ENCODE measurements around the gene SIL1.
A peak's percentile ranks its signal among the peaks of the same experiment; 100 is the strongest.

SIL1 gene

DNA sequence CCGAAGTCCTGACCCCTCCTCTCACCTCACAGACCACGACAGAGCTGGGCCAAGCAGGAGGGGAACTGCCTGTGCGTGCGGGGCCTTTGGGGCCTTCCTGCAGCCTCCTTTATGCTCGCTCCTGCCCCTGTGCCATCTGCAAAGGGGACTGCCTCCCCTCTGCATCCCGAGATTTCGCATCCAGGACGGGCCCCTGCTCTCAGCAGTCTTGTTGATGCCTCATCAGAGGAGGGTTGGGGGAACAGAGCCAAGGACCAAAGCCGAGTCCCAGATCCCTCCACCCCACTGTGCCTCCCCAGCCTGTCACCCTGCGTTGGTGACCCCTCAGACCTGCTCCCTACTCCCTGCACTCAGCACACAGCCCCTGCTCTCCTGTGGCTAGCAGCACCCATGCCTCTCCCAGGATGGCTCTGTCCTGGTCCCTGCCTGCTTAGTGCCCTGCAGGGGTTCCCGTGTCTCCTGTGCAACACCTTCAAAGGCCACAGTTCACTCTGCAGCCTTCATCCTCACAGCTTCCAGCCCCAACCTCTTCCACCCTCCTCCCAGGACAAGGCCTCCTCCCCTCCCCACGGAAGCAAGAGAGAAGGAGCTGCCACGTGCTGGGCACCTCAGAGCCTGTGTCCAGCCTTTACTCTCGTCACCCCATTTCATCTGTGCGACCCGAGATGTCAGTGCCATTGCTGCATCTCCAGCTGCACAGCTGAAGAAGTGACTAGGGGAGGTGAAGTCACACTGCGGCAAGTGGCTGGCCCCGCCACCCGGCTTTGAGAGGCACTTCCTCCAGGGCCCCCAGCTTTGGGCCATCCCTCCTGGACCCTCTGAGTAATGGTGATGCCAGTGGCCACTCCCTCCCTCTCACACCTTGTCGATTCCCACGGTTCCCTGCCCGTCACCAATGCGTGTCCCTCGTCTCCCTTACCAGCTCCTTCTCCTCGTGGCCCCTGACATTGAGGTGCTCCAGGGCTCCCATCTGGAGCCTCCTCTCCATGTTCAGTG is 260.5 kb downstream of the SIL1 start:
- ChIA-PET CTCF (interaction anchor here (0.7 kb wide), 1 partner anchor 359 kb away, joined by 3 read pairs; no protein-coding TSS in a partner anchor), POLR2A (ENCODE audit: low non-redundant PET) (no interaction called here)
- TF ChIP-seq, protein P1, sequence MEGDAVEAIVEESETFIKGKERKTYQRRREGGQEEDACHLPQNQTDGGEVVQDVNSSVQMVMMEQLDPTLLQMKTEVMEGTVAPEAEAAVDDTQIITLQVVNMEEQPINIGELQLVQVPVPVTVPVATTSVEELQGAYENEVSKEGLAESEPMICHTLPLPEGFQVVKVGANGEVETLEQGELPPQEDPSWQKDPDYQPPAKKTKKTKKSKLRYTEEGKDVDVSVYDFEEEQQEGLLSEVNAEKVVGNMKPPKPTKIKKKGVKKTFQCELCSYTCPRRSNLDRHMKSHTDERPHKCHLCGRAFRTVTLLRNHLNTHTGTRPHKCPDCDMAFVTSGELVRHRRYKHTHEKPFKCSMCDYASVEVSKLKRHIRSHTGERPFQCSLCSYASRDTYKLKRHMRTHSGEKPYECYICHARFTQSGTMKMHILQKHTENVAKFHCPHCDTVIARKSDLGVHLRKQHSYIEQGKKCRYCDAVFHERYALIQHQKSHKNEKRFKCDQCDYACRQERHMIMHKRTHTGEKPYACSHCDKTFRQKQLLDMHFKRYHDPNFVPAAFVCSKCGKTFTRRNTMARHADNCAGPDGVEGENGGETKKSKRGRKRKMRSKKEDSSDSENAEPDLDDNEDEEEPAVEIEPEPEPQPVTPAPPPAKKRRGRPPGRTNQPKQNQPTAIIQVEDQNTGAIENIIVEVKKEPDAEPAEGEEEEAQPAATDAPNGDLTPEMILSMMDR (conservative IDR thresholded peaks at IDR 0.05; ENCODE audit: low read depth) = no peak
- 0 out of 2 replicates have a peak overlapping the region, but pooled peaks have one; percentile 2 for H3K27ac ChIP-seq
- no peak for DNase-seq (ENCODE audit: low spot score)

DNA sequence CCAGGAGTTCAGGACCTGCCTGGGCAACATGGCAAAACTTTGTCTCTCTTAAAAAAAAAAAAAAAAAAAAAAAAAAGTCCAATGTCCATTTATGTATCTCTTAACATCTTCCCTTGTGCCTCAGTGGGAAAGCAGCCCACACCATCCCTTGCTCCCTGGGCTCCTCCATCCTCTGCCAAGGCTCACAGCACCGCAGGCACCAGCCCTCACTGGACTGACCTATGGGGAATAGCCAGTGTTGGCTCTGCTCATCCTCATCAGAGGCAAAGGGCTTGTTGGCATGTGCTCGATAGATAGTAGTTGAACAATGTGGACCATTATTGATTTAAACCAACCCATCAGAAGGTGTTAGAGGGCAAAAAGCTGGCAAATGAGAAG is 261.2 kb downstream of the SIL1 start:
- ChIA-PET CTCF (interaction anchor here (0.7 kb wide), 1 partner anchor 358 kb away, joined by 3 read pairs; no protein-coding TSS in a partner anchor), POLR2A (ENCODE audit: low non-redundant PET) (no interaction called here)
- no peak for DNase-seq (ENCODE audit: low spot score)
- TF ChIP-seq, protein P1 (conservative IDR thresholded peaks at IDR 0.05; ENCODE audit: low read depth) = no peak
- H3K27ac ChIP-seq = 0 out of 2 replicates have a peak overlapping the region, but pooled peaks have one; percentile 2

DNA sequence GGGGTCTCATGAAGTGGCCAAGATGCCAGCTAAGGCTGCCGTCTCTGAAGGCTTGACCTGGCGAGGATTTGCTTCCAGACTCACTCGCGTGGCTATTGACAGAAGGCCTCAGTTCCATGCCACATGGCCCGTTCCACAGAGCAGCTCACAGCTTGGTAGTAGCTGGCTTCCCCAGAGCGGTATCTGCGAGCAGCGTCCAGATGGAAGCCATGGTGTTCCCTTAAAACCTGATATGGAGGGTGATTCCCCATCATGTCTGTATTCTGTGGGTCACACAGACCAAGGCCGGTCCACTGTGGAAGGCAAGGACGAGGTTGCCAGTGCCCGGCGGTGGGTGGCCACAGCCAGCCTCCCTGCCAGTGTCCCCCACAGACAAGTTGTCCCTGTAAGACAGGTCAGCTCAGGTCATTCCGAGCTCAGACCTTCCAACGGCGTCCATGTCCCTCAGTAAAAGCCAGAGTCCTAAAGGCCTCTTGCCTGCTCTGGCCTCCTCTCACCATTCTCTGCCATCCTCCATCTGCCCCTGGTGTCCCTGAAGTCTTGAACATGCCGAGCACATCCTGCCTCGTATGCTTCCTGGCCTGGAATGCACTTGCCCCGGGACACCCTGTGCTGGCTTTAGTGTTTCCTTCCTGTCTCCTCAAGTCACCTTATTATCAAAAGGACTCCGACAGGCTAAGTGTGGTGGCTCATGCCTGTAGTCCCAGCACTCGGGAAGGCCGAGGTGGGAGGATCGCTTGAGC is 261.8 kb downstream of the SIL1 start:
- TF ChIP-seq, protein P1 (conservative IDR thresholded peaks at IDR 0.05; ENCODE audit: low read depth) = no peak
- ChIA-PET POLR2A (ENCODE audit: low non-redundant PET) (no interaction called here), CTCF (interaction anchor here (0.7 kb wide), 1 partner anchor 357 kb away, joined by 3 read pairs; no protein-coding TSS in a partner anchor)
- H3K27ac ChIP-seq = peak overlapping the region; percentile 3; the same call in 1 of the 2 replicates
- no peak for DNase-seq (ENCODE audit: low spot score)

DNA sequence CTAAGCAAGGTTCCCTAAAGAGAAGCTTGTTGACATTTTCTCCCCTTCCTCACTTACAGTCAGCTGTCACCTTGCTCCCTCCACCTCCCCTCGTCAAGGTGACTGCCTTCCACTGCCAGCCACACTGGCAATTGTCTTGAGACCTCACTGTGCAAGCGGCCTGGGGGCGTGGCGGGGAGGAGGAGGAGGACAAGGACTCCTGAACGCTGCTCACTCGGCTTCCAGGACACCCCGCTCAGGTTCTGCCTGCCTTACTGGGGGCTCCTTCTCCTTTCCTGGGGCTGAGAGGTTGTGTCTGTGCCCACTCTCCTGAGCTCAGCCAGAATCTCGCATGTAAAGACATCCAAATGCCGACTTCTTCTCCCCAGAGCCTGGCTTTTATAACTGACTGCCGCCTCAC is 262.7 kb downstream of the SIL1 start:
- CTCF ChIA-PET = no interaction called here
- POLR2A ChIA-PET (ENCODE audit: low non-redundant PET) = no interaction called here
- H3K27ac ChIP-seq = 0 out of 2 replicates have a peak overlapping the region, but pooled peaks have one; percentile 3
- TF ChIP-seq, protein P1 (conservative IDR thresholded peaks at IDR 0.05; ENCODE audit: low read depth) = no peak
- DNase-seq (ENCODE audit: low spot score) = no peak

DNA sequence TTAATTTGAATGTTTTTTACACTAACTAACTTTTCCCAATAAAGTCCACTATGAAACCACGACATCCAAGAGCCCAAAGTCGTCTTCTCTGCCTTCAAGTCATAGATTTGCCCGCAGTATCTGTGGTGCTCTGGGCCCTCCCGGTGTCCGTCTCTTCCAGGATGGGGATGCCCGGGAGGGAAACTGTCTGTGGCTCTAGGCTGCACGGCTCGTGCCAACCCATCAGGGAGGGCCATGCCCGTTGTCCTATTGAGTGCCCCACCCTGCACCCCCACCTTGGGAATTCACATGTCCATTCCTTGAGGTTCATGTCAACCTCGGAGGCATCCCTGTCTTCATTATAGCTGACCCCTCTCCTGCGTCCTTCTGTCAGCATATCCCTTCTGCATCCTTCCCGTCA is 263.2 kb downstream of the SIL1 start:
- no peak overlapping the region for H3K27ac ChIP-seq
- CTCF ChIA-PET = no interaction called here
- POLR2A ChIA-PET (ENCODE audit: low non-redundant PET) = no interaction called here
- DNase-seq (ENCODE audit: low spot score) = no peak
- TF ChIP-seq, protein P1 (conservative IDR thresholded peaks at IDR 0.05; ENCODE audit: low read depth) = no peak

All from RWPE1 (cell line).